ENCODE results near the gene VWDE. TPM values are rescaled to one million over a fixed set of nuclear protein-coding genes. Genes with fewer than 3 reads are reported as not detected.

VWDE gene
- polyA plus RNA-seq, 1 donor from 2014 or later: 0.27 TPM

- Histone ChIP-seq H3K4me2 (ENCODE audit: low read length) (no peak overlapping the region), H3K9me2 (ENCODE audit: insufficient read depth, low read length) (no peaks in the 10 kb centered on the region), H3K27me3 (ENCODE audit: insufficient read depth, low read depth, low read length) (no peaks in the 10 kb centered on the region), H3F3A (ENCODE audit: insufficient read depth, low read length, poor library complexity, severe bottlenecking) (no peaks in the 10 kb centered on the region), H3K9me3 (ENCODE audit: low read length) (no peaks in the 10 kb centered on the region), H2AFZ (ENCODE audit: low read depth, low read length) (no peak overlapping the region), H3K4me3 (ENCODE audit: low read length) (no peak overlapping the region), H3K9ac (ENCODE audit: low read length) (no peak overlapping the region), H3K79me2 (replicated peaks; ENCODE audit: insufficient read depth, low read length) (no peaks in the 10 kb centered on the region), H3K36me3 (ENCODE audit: insufficient read depth, low read length) (no peaks in the 10 kb centered on the region), H3K27ac (ENCODE audit: low read length) (no peak overlapping the region), H4K20me1 (ENCODE audit: insufficient read depth) (no peaks in the 10 kb centered on the region)
- TF ChIP-seq SMC3 (conservative IDR thresholded peaks at IDR 0.05; ENCODE audit: poor library complexity): no peak
- TF ChIP-seq POLR2AphosphoS5 (IDR thresholded peaks at IDR 0.05): no peak
- TF ChIP-seq, protein P1, sequence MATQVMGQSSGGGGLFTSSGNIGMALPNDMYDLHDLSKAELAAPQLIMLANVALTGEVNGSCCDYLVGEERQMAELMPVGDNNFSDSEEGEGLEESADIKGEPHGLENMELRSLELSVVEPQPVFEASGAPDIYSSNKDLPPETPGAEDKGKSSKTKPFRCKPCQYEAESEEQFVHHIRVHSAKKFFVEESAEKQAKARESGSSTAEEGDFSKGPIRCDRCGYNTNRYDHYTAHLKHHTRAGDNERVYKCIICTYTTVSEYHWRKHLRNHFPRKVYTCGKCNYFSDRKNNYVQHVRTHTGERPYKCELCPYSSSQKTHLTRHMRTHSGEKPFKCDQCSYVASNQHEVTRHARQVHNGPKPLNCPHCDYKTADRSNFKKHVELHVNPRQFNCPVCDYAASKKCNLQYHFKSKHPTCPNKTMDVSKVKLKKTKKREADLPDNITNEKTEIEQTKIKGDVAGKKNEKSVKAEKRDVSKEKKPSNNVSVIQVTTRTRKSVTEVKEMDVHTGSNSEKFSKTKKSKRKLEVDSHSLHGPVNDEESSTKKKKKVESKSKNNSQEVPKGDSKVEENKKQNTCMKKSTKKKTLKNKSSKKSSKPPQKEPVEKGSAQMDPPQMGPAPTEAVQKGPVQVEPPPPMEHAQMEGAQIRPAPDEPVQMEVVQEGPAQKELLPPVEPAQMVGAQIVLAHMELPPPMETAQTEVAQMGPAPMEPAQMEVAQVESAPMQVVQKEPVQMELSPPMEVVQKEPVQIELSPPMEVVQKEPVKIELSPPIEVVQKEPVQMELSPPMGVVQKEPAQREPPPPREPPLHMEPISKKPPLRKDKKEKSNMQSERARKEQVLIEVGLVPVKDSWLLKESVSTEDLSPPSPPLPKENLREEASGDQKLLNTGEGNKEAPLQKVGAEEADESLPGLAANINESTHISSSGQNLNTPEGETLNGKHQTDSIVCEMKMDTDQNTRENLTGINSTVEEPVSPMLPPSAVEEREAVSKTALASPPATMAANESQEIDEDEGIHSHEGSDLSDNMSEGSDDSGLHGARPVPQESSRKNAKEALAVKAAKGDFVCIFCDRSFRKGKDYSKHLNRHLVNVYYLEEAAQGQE (IDR thresholded peaks at IDR 0.05; ENCODE audit: borderline replicate concordance): no peak
- no peak for TF ChIP-seq TAF1 (IDR thresholded peaks at IDR 0.05; ENCODE audit: low read depth)
Measured at GRCh38 chr7:12351843-12352242, 51.8 kb downstream of the VWDE start.

DNA sequence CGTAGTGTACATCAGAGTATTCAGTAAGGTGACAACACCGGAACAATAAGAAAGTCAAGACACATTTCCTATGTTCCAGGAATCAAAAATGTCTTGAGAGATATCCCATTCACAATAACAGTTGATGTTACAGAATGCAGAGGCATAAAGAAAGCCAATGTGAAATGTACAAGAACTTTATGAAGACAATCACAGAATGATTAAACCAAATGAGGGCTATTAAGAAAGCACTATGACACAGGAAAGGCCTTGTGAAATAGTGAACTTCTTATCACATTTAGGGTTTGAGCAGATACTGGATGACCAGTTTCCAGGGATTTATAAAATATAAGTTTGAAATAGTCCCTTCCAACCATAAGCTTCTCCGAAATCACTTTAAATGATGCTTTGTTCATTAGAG lies 52.7 kb downstream of the VWDE start:
- Histone ChIP-seq H3K9me3 (ENCODE audit: low read length) (no peaks in the 10 kb centered on the region), H3K36me3 (ENCODE audit: insufficient read depth, low read length) (no peaks in the 10 kb centered on the region), H3K79me2 (replicated peaks; ENCODE audit: insufficient read depth, low read length) (no peaks in the 10 kb centered on the region), H2AFZ (ENCODE audit: low read depth, low read length) (no peak overlapping the region), H3K27me3 (ENCODE audit: insufficient read depth, low read depth, low read length) (no peaks in the 10 kb centered on the region), H3K4me3 (ENCODE audit: low read length) (no peak overlapping the region), H3K9me2 (ENCODE audit: insufficient read depth, low read length) (no peaks in the 10 kb centered on the region), H3K4me2 (ENCODE audit: low read length) (no peak overlapping the region), H3K9ac (ENCODE audit: low read length) (no peak overlapping the region), H3K27ac (ENCODE audit: low read length) (no peak overlapping the region), H4K20me1 (ENCODE audit: insufficient read depth) (no peaks in the 10 kb centered on the region), H3F3A (ENCODE audit: insufficient read depth, low read length, poor library complexity, severe bottlenecking) (no peaks in the 10 kb centered on the region)
- TF ChIP-seq, protein P2, sequence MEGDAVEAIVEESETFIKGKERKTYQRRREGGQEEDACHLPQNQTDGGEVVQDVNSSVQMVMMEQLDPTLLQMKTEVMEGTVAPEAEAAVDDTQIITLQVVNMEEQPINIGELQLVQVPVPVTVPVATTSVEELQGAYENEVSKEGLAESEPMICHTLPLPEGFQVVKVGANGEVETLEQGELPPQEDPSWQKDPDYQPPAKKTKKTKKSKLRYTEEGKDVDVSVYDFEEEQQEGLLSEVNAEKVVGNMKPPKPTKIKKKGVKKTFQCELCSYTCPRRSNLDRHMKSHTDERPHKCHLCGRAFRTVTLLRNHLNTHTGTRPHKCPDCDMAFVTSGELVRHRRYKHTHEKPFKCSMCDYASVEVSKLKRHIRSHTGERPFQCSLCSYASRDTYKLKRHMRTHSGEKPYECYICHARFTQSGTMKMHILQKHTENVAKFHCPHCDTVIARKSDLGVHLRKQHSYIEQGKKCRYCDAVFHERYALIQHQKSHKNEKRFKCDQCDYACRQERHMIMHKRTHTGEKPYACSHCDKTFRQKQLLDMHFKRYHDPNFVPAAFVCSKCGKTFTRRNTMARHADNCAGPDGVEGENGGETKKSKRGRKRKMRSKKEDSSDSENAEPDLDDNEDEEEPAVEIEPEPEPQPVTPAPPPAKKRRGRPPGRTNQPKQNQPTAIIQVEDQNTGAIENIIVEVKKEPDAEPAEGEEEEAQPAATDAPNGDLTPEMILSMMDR (IDR thresholded peaks at IDR 0.05; ENCODE audit: poor library complexity, severe bottlenecking): no peak
- TF ChIP-seq MXI1 (conservative IDR thresholded peaks at IDR 0.05; ENCODE audit: poor library complexity, severe bottlenecking): no peak
- TF ChIP-seq, protein P1 (IDR thresholded peaks at IDR 0.05; ENCODE audit: borderline replicate concordance): no peak
- no peak for TF ChIP-seq SMC3 (conservative IDR thresholded peaks at IDR 0.05; ENCODE audit: poor library complexity)
- TF ChIP-seq POLR2AphosphoS5 (IDR thresholded peaks at IDR 0.05): no peak
- TF ChIP-seq EZH2 (IDR thresholded peaks at IDR 0.05; ENCODE audit: borderline replicate concordance, insufficient read depth, low read length, poor library complexity, severe bottlenecking): no peak
- no peak for TF ChIP-seq RAD21 (conservative IDR thresholded peaks at IDR 0.05)

All from neural cell (in vitro differentiated cells).